DND-41 (cell line): Measurements from ENCODE around the gene POU2AF1.

Source experiments
- ATAC-seq: fragments of 200-7000 bp; cut with Tn5 transposase; 3 replicates; pipeline ENCODE4 v1.9.1; 2021; ENCODE audit warnings: low read depth; ENCODE audit not compliant: insufficient read depth
- DNase-seq: peaks from one replicate; pipeline ENCODE4 v3.0.0-alpha.2; 2020
- H2AFZ ChIP-seq: 2 replicates; pipeline ENCODE4 v1.6.0; 2012; ENCODE audit warnings: low read depth, low read length
- H3K27ac ChIP-seq: 2 replicates; pipeline ENCODE4 v1.5.1; 2012; ENCODE audit warnings: low read length, inconsistent platforms
- H3K27me3 ChIP-seq: fragments of 200-600 bp; sonication (generic); 2 replicates; pipeline ENCODE4 v1.6.0; 2012; ENCODE audit warnings: low read length, mild to moderate bottlenecking, inconsistent platforms; ENCODE audit not compliant: insufficient read depth, poor library complexity
- H3K36me3 ChIP-seq: 2 replicates; pipeline ENCODE4 v1.5.1; 2012; ENCODE audit warnings: low read length, inconsistent platforms; ENCODE audit not compliant: insufficient read depth
- H3K4me1 ChIP-seq: 2 replicates; pipeline ENCODE4 v1.5.1; 2012; ENCODE audit warnings: mild to moderate bottlenecking, low read length; ENCODE audit not compliant: insufficient read depth
- H3K4me2 ChIP-seq: 2 replicates; pipeline ENCODE4 v1.6.0; 2012; ENCODE audit warnings: mild to moderate bottlenecking, moderate library complexity, low read length, inconsistent platforms; ENCODE audit not compliant: insufficient read depth
- H3K4me3 ChIP-seq, 2 experiments: fragments of 200-600 bp in 1 of 2; shearing (Covaris generic) in 1 of 2; 2 replicates each; pipeline ENCODE4 v1.5.1; 2012 to 2016; ENCODE audit warnings: inconsistent platforms in 2 of 2, low read length in 2 of 2, mild to moderate bottlenecking in 2 of 2, low read depth in 1 of 2, moderate library complexity in 1 of 2
- H3K79me2 ChIP-seq: 2 replicates; pipeline ENCODE4 v1.6.0; 2012; ENCODE audit warnings: low read length, inconsistent platforms; ENCODE audit not compliant: insufficient read depth
- H3K9ac ChIP-seq: 2 replicates; pipeline ENCODE4 v1.6.0; 2012; ENCODE audit warnings: low read depth, mild to moderate bottlenecking, inconsistent platforms, low read length, moderate library complexity
- H3K9me3 ChIP-seq: 2 replicates; pipeline ENCODE4 v1.5.1; 2012; ENCODE audit warnings: low read length, moderate library complexity, mild to moderate bottlenecking, inconsistent platforms; ENCODE audit not compliant: insufficient read depth, severe bottlenecking
- H4K20me1 ChIP-seq: 2 replicates; pipeline ENCODE4 v1.6.0; 2012; ENCODE audit warnings: low read length; ENCODE audit not compliant: insufficient read depth
- CTCF ChIP-seq: IDR thresholded peaks from 2 replicates; pipeline ENCODE4 v1.5.1; 2012; ENCODE audit warnings: borderline replicate concordance, low read length, moderate library complexity, mild to moderate bottlenecking; ENCODE audit not compliant: poor library complexity, severe bottlenecking; ENCODE audit errors: extremely low read depth
- EZH2 ChIP-seq: IDR thresholded peaks from 3 replicates; pipeline ENCODE4 v1.6.1; 2012; ENCODE audit warnings: borderline replicate concordance, low read depth, mild to moderate bottlenecking, moderate library complexity, low read length, inconsistent platforms; ENCODE audit not compliant: severe bottlenecking

Gene POU2AF1

DNA sequence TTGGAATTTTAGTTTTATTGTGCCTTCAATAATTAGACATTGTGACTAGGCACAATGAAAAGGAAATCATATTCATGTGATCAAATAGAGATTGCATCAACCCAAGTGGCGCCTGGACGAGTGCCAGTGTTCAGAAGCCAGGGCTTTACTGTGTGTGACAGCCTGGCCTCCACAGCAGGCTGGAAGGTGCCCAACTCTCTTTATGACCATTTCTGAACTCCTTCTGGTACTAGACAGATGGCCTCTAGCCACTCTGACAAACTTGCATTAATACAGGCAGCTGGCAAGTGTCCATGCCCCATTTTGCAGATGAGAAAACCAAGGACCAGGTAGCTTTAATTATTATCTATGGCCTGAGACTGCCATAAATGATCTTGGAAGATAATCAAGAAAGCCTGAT, 8.3 kb upstream of the POU2AF1 start:
- no peaks in the 10 kb centered on the region for H3K36me3 ChIP-seq
- peaks cover 24% of the 10 kb centered on the region for H3K4me1 ChIP-seq
- ATAC-seq: no peak
- H4K20me1 ChIP-seq: no peaks in the 10 kb centered on the region
- no peaks in the 10 kb centered on the region for H3K79me2 ChIP-seq
- no peak overlapping the region for H3K9ac ChIP-seq
- no peak for DNase-seq
- no peak for TF ChIP-seq CTCF
- TF ChIP-seq EZH2: no peak
- no peak overlapping the region for H3K27ac ChIP-seq
- H3K27me3 ChIP-seq: no peaks in the 10 kb centered on the region
- no peak overlapping the region for H3K4me3 ChIP-seq
- no peak overlapping the region for H3K4me2 ChIP-seq
- no peak overlapping the region for H2AFZ ChIP-seq
- H3K9me3 ChIP-seq: peaks cover 4% of the 10 kb centered on the region

DNA sequence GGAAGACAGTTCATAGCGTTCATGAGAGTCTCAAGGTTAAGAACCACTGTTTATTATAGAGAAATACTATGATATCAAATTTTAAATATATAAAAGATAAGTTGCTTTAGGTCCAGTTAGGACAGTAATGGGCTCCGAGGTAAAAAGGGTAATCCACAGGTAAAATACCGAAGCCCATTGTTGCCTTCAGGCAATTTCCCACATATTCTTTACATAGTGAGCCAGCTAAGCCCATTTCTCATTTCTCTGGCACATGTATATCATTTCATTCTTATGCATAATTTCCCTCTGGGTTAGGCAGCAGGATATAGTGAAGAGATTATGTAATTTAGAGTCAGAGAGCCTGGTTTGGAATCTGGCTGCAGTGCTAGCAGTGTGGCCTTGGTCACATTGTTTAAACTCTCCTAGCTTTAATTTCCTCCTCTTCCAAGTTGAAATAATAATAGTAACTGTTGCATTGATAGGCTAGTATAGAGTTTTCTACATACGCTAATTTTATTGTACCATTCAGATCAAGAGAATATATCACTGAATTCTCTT, 7.6 kb upstream of the POU2AF1 start:
- no peak for DNase-seq
- no peak overlapping the region for H3K4me2 ChIP-seq
- H3K36me3 ChIP-seq: no peaks in the 10 kb centered on the region
- ATAC-seq: no peak
- H3K27ac ChIP-seq: no peak overlapping the region
- peaks cover 4% of the 10 kb centered on the region for H3K9me3 ChIP-seq
- no peaks in the 10 kb centered on the region for H3K27me3 ChIP-seq
- H3K4me1 ChIP-seq: peaks cover 27% of the 10 kb centered on the region
- no peak overlapping the region for H2AFZ ChIP-seq
- no peak for TF ChIP-seq CTCF
- no peak for TF ChIP-seq EZH2
- H3K9ac ChIP-seq: no peak overlapping the region
- no peaks in the 10 kb centered on the region for H3K79me2 ChIP-seq
- H3K4me3 ChIP-seq: no peak overlapping the region
- no peaks in the 10 kb centered on the region for H4K20me1 ChIP-seq

- DNase-seq: no peak
- H4K20me1 ChIP-seq: no peaks in the 10 kb centered on the region
- no peak overlapping the region for H3K4me3 ChIP-seq
- H3K4me1 ChIP-seq: peaks cover 34% of the 10 kb centered on the region
- H3K36me3 ChIP-seq: no peaks in the 10 kb centered on the region
- no peaks in the 10 kb centered on the region for H3K79me2 ChIP-seq
- peaks cover 4% of the 10 kb centered on the region for H3K9me3 ChIP-seq
- no peak for TF ChIP-seq EZH2
- no peak for TF ChIP-seq CTCF
- no peak for ATAC-seq
- H3K27me3 ChIP-seq: no peaks in the 10 kb centered on the region
- H2AFZ ChIP-seq: no peak overlapping the region
- H3K27ac ChIP-seq: no peak overlapping the region
- H3K4me2 ChIP-seq: no peak overlapping the region
- no peak overlapping the region for H3K9ac ChIP-seq
Measured at GRCh38 chr11:111384494-111384893, 5.4 kb upstream of the POU2AF1 start.
